Panc1 (cell line): ENCODE measurements around the gene ITGB5. TPM values are rescaled to one million over a fixed set of nuclear protein-coding genes. Genes with fewer than 3 reads are reported as not detected.
"Not testable (repeated sequence)": the region's sequence is repeated elsewhere in the genome, so short reads cannot be mapped to it uniquely, and the experiment has no call there.

ENCODE experiments used
- ATAC-seq: fragments of 200-7000 bp; cut with Tn5 transposase; 2 replicates; pipeline ENCODE4 v1.9.1; 2020; ENCODE audit warnings: mild to moderate bottlenecking, moderate library complexity
- BruUV-seq: library from RNA; stranded (reverse); fragments of 400-500 nt; replicated peaks from 2 replicates; lab custom pipeline; 2021; lab: Mats Ljungman, UMichigan
- CTCF ChIA-PET: fragments of 300-600 bp; sonication (Branson Sonifier 250); formaldehyde crosslinking; loops from one replicate; lab custom pipeline; 2022; ENCODE audit warnings: antibody characterized with exemption; lab: Charles Lee
- POLR2A ChIA-PET: fragments of 300-600 bp; sonication (Branson Sonifier 250); formaldehyde crosslinking; loops from one replicate; lab custom pipeline; 2022; ENCODE audit warnings: antibody characterized with exemption; lab: Charles Lee
- DNase-seq: peaks from one replicate; pipeline ENCODE4 v3.0.0-alpha.2; 2010; ENCODE audit warnings: low read depth, low spot score
- H3K27ac ChIP-seq: 2 replicates; pipeline ENCODE4 v1.5.1; 2011; ENCODE audit warnings: mild to moderate bottlenecking, low read length, inconsistent platforms
- H3K27me3 ChIP-seq: fragments of 200-500 bp; sonication (Bioruptor generic); 2 replicates; pipeline ENCODE4 v1.6.0; 2014; ENCODE audit warnings: low read length, inconsistent platforms; ENCODE audit not compliant: control insufficient read depth, insufficient read depth
- H3K36me3 ChIP-seq: fragments of 200-500 bp; sonication (Bioruptor generic); 2 replicates; pipeline ENCODE4 v1.5.1; 2014; ENCODE audit warnings: inconsistent platforms, mild to moderate bottlenecking, low read length, moderate library complexity; ENCODE audit not compliant: control insufficient read depth, insufficient read depth
- H3K4me1 ChIP-seq: 2 replicates; pipeline ENCODE4 v1.5.1; 2011; ENCODE audit warnings: inconsistent platforms, mild to moderate bottlenecking, low read length, moderate library complexity; ENCODE audit not compliant: control insufficient read depth, insufficient read depth
- H3K4me3 ChIP-seq, 2 experiments: 2 replicates each; pipeline ENCODE4 v1.5.1; 2011 to 2012; ENCODE audit warnings: low read depth in 2 of 2, low read length in 2 of 2, mild to moderate bottlenecking in 2 of 2, inconsistent platforms in 1 of 2, moderate library complexity in 1 of 2
- H3K9me3 ChIP-seq: fragments of 200-500 bp; sonication (Bioruptor generic); 2 replicates; pipeline ENCODE4 v1.5.1; 2014; ENCODE audit warnings: low read depth, mild to moderate bottlenecking, inconsistent platforms, low read length, moderate library complexity; ENCODE audit not compliant: control insufficient read depth, insufficient read depth
- POLR2AphosphoS5 ChIP-seq: IDR thresholded peaks from 2 replicates; pipeline ENCODE4 v1.6.1; 2012; ENCODE audit warnings: mild to moderate bottlenecking, low read depth, low read length, moderate library complexity
- SIN3A ChIP-seq: IDR thresholded peaks from 2 replicates; pipeline ENCODE4 v1.6.1; 2012; ENCODE audit warnings: low read depth, mild to moderate bottlenecking, low read length, moderate library complexity, borderline replicate concordance; ENCODE audit not compliant: insufficient read depth
- TCF7L2 ChIP-seq: IDR thresholded peaks from 2 replicates; pipeline ENCODE4 v1.6.1; 2011; ENCODE audit warnings: mild to moderate bottlenecking, low read depth, low read length, inconsistent platforms
- in situ Hi-C: cut with HindIII; loops from 2 replicates; pipeline ENCODE4 v1.10.0; 2016; ENCODE audit warnings: low sequenced_read_pairs, low pct_unique_long_range_greater_than_20kb
- intact Hi-C: fragments of 100-400 bp; cut with micrococcal nuclease; formaldehyde crosslinking; loops from one replicate; pipeline ENCODE4 v1.10.0; 2022; ENCODE audit not compliant: unreplicated experiment
- total RNA-seq: library from RNA; stranded (reverse); gene quantifications from one replicate; pipeline ENCODE4 v1.2.1, GENCODE V29; 2021; ENCODE audit not compliant: unreplicated experiment
- TF ChIP-seq, protein P1 (sequence below): fragments of 450-650 bp; IDR thresholded peaks from 2 replicates; pipeline ENCODE4 v1.5.1; 2017; ENCODE audit warnings: mild to moderate bottlenecking
- TF ChIP-seq, protein P2 (sequence below), 2 experiments: IDR thresholded peaks; 2 replicates each; pipeline ENCODE4 v1.6.1; 2011 to 2012; ENCODE audit warnings: low read depth in 2 of 2, control low read depth in 1 of 2, low read length in 1 of 2, mild to moderate bottlenecking in 1 of 2, moderate library complexity in 1 of 2; ENCODE audit not compliant: insufficient read depth in 1 of 2

ITGB5 gene
- total RNA-seq, 1 experiment from 2014 or later = 446 TPM

- intact Hi-C loops, H3K36me3 ChIP-seq, H3K27ac ChIP-seq, DNase-seq, in situ Hi-C loops, ATAC-seq, H3K4me3 ChIP-seq, H3K9me3 ChIP-seq, H3K27me3 ChIP-seq: not testable (repeated sequence)
- CTCF ChIA-PET = interaction anchor here (1.3 kb wide), 1 partner anchor 66 kb away, joined by 4 read pairs; no protein-coding TSS in a partner anchor
- peaks cover 14% of the 10 kb centered on the region for H3K4me1 ChIP-seq
- TSS peak; percentile 43 for BruUV-seq
- POLR2A ChIA-PET = interaction anchor here (0.6 kb wide), 1 partner anchor 11 kb away, joined by 3 read pairs; no protein-coding TSS in a partner anchor
- TF ChIP-seq, protein P1, sequence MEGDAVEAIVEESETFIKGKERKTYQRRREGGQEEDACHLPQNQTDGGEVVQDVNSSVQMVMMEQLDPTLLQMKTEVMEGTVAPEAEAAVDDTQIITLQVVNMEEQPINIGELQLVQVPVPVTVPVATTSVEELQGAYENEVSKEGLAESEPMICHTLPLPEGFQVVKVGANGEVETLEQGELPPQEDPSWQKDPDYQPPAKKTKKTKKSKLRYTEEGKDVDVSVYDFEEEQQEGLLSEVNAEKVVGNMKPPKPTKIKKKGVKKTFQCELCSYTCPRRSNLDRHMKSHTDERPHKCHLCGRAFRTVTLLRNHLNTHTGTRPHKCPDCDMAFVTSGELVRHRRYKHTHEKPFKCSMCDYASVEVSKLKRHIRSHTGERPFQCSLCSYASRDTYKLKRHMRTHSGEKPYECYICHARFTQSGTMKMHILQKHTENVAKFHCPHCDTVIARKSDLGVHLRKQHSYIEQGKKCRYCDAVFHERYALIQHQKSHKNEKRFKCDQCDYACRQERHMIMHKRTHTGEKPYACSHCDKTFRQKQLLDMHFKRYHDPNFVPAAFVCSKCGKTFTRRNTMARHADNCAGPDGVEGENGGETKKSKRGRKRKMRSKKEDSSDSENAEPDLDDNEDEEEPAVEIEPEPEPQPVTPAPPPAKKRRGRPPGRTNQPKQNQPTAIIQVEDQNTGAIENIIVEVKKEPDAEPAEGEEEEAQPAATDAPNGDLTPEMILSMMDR = peak; percentile 49
Measured at GRCh38 chr3:124827476-124828206, 59.5 kb downstream of the ITGB5 start.

GRCh38 chr3:124826703-124827102 lies 60.5 kb downstream of the ITGB5 start:
- Histone ChIP-seq H3K36me3 (peaks cover 6% of the 10 kb centered on the region), H3K27ac (peak overlapping the region; percentile 60), H3K9me3 (no peaks in the 10 kb centered on the region), H3K4me3 (no peak overlapping the region), H3K4me1 (peaks cover 14% of the 10 kb centered on the region), H3K27me3 (no peaks in the 10 kb centered on the region)
- intact Hi-C loops (no loop called here), in situ Hi-C loops (no loop called here)
- CTCF ChIA-PET = interaction anchor here (0.5 kb wide), 1 partner anchor 101 kb away, joined by 4 read pairs; no protein-coding TSS in a partner anchor
- POLR2A ChIA-PET = no interaction called here
- TF ChIP-seq POLR2AphosphoS5 (no peak), TCF7L2 (no peak), SIN3A (no peak)
- TF ChIP-seq, protein P2, sequence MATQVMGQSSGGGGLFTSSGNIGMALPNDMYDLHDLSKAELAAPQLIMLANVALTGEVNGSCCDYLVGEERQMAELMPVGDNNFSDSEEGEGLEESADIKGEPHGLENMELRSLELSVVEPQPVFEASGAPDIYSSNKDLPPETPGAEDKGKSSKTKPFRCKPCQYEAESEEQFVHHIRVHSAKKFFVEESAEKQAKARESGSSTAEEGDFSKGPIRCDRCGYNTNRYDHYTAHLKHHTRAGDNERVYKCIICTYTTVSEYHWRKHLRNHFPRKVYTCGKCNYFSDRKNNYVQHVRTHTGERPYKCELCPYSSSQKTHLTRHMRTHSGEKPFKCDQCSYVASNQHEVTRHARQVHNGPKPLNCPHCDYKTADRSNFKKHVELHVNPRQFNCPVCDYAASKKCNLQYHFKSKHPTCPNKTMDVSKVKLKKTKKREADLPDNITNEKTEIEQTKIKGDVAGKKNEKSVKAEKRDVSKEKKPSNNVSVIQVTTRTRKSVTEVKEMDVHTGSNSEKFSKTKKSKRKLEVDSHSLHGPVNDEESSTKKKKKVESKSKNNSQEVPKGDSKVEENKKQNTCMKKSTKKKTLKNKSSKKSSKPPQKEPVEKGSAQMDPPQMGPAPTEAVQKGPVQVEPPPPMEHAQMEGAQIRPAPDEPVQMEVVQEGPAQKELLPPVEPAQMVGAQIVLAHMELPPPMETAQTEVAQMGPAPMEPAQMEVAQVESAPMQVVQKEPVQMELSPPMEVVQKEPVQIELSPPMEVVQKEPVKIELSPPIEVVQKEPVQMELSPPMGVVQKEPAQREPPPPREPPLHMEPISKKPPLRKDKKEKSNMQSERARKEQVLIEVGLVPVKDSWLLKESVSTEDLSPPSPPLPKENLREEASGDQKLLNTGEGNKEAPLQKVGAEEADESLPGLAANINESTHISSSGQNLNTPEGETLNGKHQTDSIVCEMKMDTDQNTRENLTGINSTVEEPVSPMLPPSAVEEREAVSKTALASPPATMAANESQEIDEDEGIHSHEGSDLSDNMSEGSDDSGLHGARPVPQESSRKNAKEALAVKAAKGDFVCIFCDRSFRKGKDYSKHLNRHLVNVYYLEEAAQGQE (IDR thresholded peaks at IDR 0.05; ENCODE audit: insufficient read depth in 1 of 2, low read depth in 2 of 2, low read length in 1 of 2) = no peak
- TF ChIP-seq, protein P1 = no peak
- peak; percentile 52 for DNase-seq
- ATAC-seq = peak; percentile 57; the same call in 1 of the 2 replicates
- BruUV-seq = no TSS peak
